HG02884 (cell line): ENCODE measurements around the gene SREBF2.
"Not testable (repeated sequence)": the region's sequence is repeated elsewhere in the genome, so short reads cannot be mapped to it uniquely, and the experiment has no call there.

Experiments used
- ATAC-seq: cut with Tn5 transposase; IDR thresholded peaks from one replicate; pipeline ENCODE4 v1.9.1; 2021; ENCODE audit warnings: mild to moderate bottlenecking, moderate library complexity; ENCODE audit not compliant: unreplicated experiment

Gene SREBF2

GRCh38 chr22:41841085-41841712 is 8.3 kb downstream of the SREBF2 start:
- ATAC-seq = no peak

GRCh38 chr22:41842996-41843970 is 10.4 kb downstream of the SREBF2 start:
- no peak for ATAC-seq

GRCh38 chr22:41844036-41844435 is 11.1 kb downstream of the SREBF2 start:
- ATAC-seq = no peak

- no peak for ATAC-seq
Measured at GRCh38 chr22:41844513-41844912, 11.6 kb downstream of the SREBF2 start.

GRCh38 chr22:41845380-41846267 is 12.7 kb downstream of the SREBF2 start:
- ATAC-seq = no peak

GRCh38 chr22:41846268-41846987 is 13.5 kb downstream of the SREBF2 start:
- no peak for ATAC-seq

GRCh38 chr22:41847300-41847699 is 14.4 kb downstream of the SREBF2 start:
- ATAC-seq = no peak

GRCh38 chr22:41848468-41848867 is 15.6 kb downstream of the SREBF2 start:
- no peak for ATAC-seq

GRCh38 chr22:41856469-41856868 is 23.6 kb downstream of the SREBF2 start:
- ATAC-seq = no peak

- no peak for ATAC-seq
Measured at GRCh38 chr22:41857155-41857859, 24.4 kb downstream of the SREBF2 start.

GRCh38 chr22:41857860-41858199 is 24.9 kb downstream of the SREBF2 start:
- ATAC-seq = no peak

GRCh38 chr22:41862160-41862529 is 29.2 kb downstream of the SREBF2 start:
- ATAC-seq = peak; percentile 41

- ATAC-seq = peak; percentile 61
Measured at GRCh38 chr22:41862530-41863266, 29.8 kb downstream of the SREBF2 start.

GRCh38 chr22:41863472-41863871 is 30.6 kb downstream of the SREBF2 start:
- no peak for ATAC-seq

- no peak for ATAC-seq
Measured at GRCh38 chr22:41868556-41868955, 35.7 kb downstream of the SREBF2 start.

- not testable (repeated sequence) for ATAC-seq
Measured at GRCh38 chr22:41870081-41870480, 37.2 kb downstream of the SREBF2 start.

- no peak for ATAC-seq
Measured at GRCh38 chr22:41870786-41871185, 37.9 kb downstream of the SREBF2 start.

GRCh38 chr22:41873391-41873790 is 40.5 kb downstream of the SREBF2 start:
- no peak for ATAC-seq

- no peak for ATAC-seq
Measured at GRCh38 chr22:41874090-41874489, 41.2 kb downstream of the SREBF2 start.
